DOHH2 (cell line): ENCODE measurements around the gene MALRD1.

Experiments used
- H3F3A ChIP-seq: fragments of 200-600 bp; sonication (generic), shearing (Covaris generic); 2 replicates; pipeline ENCODE4 v1.6.0; 2016; ENCODE audit warnings: antibody characterized with exemption, mild to moderate bottlenecking; ENCODE audit not compliant: control insufficient read depth, insufficient read depth
- H3K27ac ChIP-seq: fragments of 200-600 bp; sonication (generic); 2 replicates; pipeline ENCODE4 v1.5.1; 2014; ENCODE audit warnings: low read depth, mild to moderate bottlenecking, low read length, moderate library complexity
- H3K27me3 ChIP-seq: fragments of 200-600 bp; sonication (generic); 2 replicates; pipeline ENCODE4 v1.6.1; 2014; ENCODE audit warnings: mild to moderate bottlenecking, low read length, mixed read lengths; ENCODE audit not compliant: control insufficient read depth
- H3K36me3 ChIP-seq: fragments of 200-600 bp; sonication (generic); 2 replicates; pipeline ENCODE4 v1.6.1; 2014; ENCODE audit warnings: mild to moderate bottlenecking, low read length, moderate library complexity, mixed read lengths; ENCODE audit not compliant: control insufficient read depth
- H3K4me1 ChIP-seq: fragments of 200-600 bp; sonication (generic); 2 replicates; pipeline ENCODE4 v1.6.1; 2014; ENCODE audit warnings: mild to moderate bottlenecking, low read length, mixed read lengths; ENCODE audit not compliant: control insufficient read depth
- H3K4me2 ChIP-seq: fragments of 200-600 bp; sonication (generic); 2 replicates; pipeline ENCODE4 v1.6.0; 2014; ENCODE audit warnings: mild to moderate bottlenecking, low read length, moderate library complexity
- H3K4me3 ChIP-seq: fragments of 200-600 bp; sonication (generic); 2 replicates; pipeline ENCODE4 v1.5.1; 2014; ENCODE audit warnings: mild to moderate bottlenecking, low read length, mixed read lengths
- H3K79me2 ChIP-seq: fragments of 200-600 bp; sonication (generic); 2 replicates; pipeline ENCODE4 v1.6.1; 2014; ENCODE audit warnings: mild to moderate bottlenecking, low read length, mixed read lengths; ENCODE audit not compliant: control insufficient read depth
- H3K9me2 ChIP-seq: fragments of 200-600 bp; sonication (generic); replicated peaks from 2 replicates; pipeline ENCODE4 v1.6.1; 2014; ENCODE audit warnings: mild to moderate bottlenecking, low read length, mixed read lengths; ENCODE audit not compliant: control insufficient read depth
- H3K9me3 ChIP-seq: fragments of 200-600 bp; sonication (generic); 2 replicates; pipeline ENCODE4 v1.6.1; 2014; ENCODE audit warnings: antibody characterized with exemption, low read length, mixed read lengths; ENCODE audit not compliant: control insufficient read depth, insufficient read depth
- H4K20me1 ChIP-seq: fragments of 200-600 bp; sonication (generic); 2 replicates; pipeline ENCODE4 v1.6.0; 2014; ENCODE audit warnings: low read depth, mild to moderate bottlenecking, antibody characterized with exemption, low read length, moderate library complexity; ENCODE audit not compliant: control insufficient read depth, insufficient read depth
- CTCF ChIP-seq: fragments of 200-600 bp; sonication (generic); IDR thresholded peaks from one replicate; pipeline ENCODE4 v1.5.1; 2014; ENCODE audit warnings: antibody characterized with exemption, mild to moderate bottlenecking, low read depth, low read length; ENCODE audit not compliant: poor library complexity, severe bottlenecking
- EZH2phosphoT487 ChIP-seq: fragments of 200-600 bp; sonication (generic); IDR thresholded peaks from 2 replicates; pipeline ENCODE4 v1.6.1; 2017; ENCODE audit warnings: borderline replicate concordance, mild to moderate bottlenecking, antibody characterized with exemption, low read length, moderate library complexity, mixed read lengths

Gene MALRD1

GRCh38 chr10:19158358-19158757, 109.8 kb downstream of the MALRD1 start:
- Histone ChIP-seq H3K4me3 (no peak overlapping the region), H3K9me2 (no peaks in the 10 kb centered on the region), H3K27me3 (no peaks in the 10 kb centered on the region), H4K20me1 (no peaks in the 10 kb centered on the region), H3K9me3 (no peaks in the 10 kb centered on the region), H3K4me2 (no peak overlapping the region), H3K27ac (no peak overlapping the region), H3K4me1 (no peaks in the 10 kb centered on the region), H3K36me3 (no peaks in the 10 kb centered on the region), H3K79me2 (no peaks in the 10 kb centered on the region), H3F3A (no peaks in the 10 kb centered on the region)
- TF ChIP-seq CTCF (no peak), EZH2phosphoT487 (no peak)

- no peaks in the 10 kb centered on the region for H3K9me3 ChIP-seq
- H3K79me2 ChIP-seq: no peaks in the 10 kb centered on the region
- no peaks in the 10 kb centered on the region for H3K27me3 ChIP-seq
- no peak for TF ChIP-seq CTCF
- TF ChIP-seq EZH2phosphoT487: no peak
- no peaks in the 10 kb centered on the region for H3K9me2 ChIP-seq
- H3K36me3 ChIP-seq: no peaks in the 10 kb centered on the region
- H3K27ac ChIP-seq: no peak overlapping the region
- H3K4me2 ChIP-seq: no peak overlapping the region
- no peaks in the 10 kb centered on the region for H4K20me1 ChIP-seq
- no peak overlapping the region for H3K4me3 ChIP-seq
- H3K4me1 ChIP-seq: no peaks in the 10 kb centered on the region
- no peaks in the 10 kb centered on the region for H3F3A ChIP-seq
Observed at GRCh38 chr10:19158870-19159269, 110.3 kb downstream of the MALRD1 start.

GRCh38 chr10:19164461-19164860, 115.9 kb downstream of the MALRD1 start:
- Histone ChIP-seq H4K20me1 (no peaks in the 10 kb centered on the region), H3F3A (no peaks in the 10 kb centered on the region), H3K27me3 (no peaks in the 10 kb centered on the region), H3K4me1 (no peaks in the 10 kb centered on the region), H3K9me2 (no peaks in the 10 kb centered on the region), H3K79me2 (no peaks in the 10 kb centered on the region), H3K4me2 (no peak overlapping the region), H3K9me3 (no peaks in the 10 kb centered on the region), H3K4me3 (no peak overlapping the region), H3K27ac (no peak overlapping the region), H3K36me3 (no peaks in the 10 kb centered on the region)
- TF ChIP-seq CTCF (no peak), EZH2phosphoT487 (no peak)

- no peak overlapping the region for H3K4me3 ChIP-seq
- no peak overlapping the region for H3K4me2 ChIP-seq
- H3K9me3 ChIP-seq: no peaks in the 10 kb centered on the region
- TF ChIP-seq CTCF (no peak), EZH2phosphoT487 (no peak)
- H3K36me3 ChIP-seq: no peaks in the 10 kb centered on the region
- H3K27me3 ChIP-seq: no peaks in the 10 kb centered on the region
- no peaks in the 10 kb centered on the region for H3K4me1 ChIP-seq
- no peaks in the 10 kb centered on the region for H4K20me1 ChIP-seq
- no peaks in the 10 kb centered on the region for H3F3A ChIP-seq
- H3K9me2 ChIP-seq: no peaks in the 10 kb centered on the region
- H3K79me2 ChIP-seq: no peaks in the 10 kb centered on the region
- no peak overlapping the region for H3K27ac ChIP-seq
Observed at GRCh38 chr10:19168584-19168983, 120.0 kb downstream of the MALRD1 start.
